K562 (cell line): Measurements from ENCODE around the gene DBI. TPM values are rescaled to one million over a fixed set of nuclear protein-coding genes. Genes with fewer than 3 reads are reported as not detected.

Source experiments
- ATAC-seq: fragments of 200-7000 bp; cut with Tn5 transposase; 3 replicates; pipeline ENCODE4 v1.9.1; 2020; ENCODE audit warnings: moderate library complexity
- BruUV-seq: library from RNA; stranded (reverse); fragments of 400-500 nt; replicated peaks from 2 replicates; lab custom pipeline; 2021; lab: Mats Ljungman, UMichigan
- CTCF ChIA-PET: fragments of 300-600 bp; formaldehyde crosslinking; extraction: SDS; loops from one replicate; lab custom pipeline; 2021; ENCODE audit warnings: low intra/inter-chr PET ratio; lab: Yijun Ruan, JAX
- POLR2A ChIA-PET: fragments of 300-600, 350-650 bp; sonication (Branson Sonifier 250); formaldehyde crosslinking; extraction: SDS; loops from one replicate; lab custom pipeline; 2021; ENCODE audit warnings: antibody characterized with exemption, inconsistent platforms; lab: Yijun Ruan, JAX
- DNase-seq, 4 experiments: peaks; one replicate each; pipeline versions ENCODE4 v3.0.0 to v3.0.0-alpha.2; 2011 to 2018; ENCODE audit warnings: low spot score in 3 of 4, mixed read lengths in 3 of 4; ENCODE audit errors: extremely low read depth in 1 of 4
- FAIRE-seq: peaks from 2 replicates; lab custom pipeline; 2011; peaks lifted over from hg19 to GRCh38; lab: Jason Lieb, UNC
- H2AFZ ChIP-seq: 2 replicates; pipeline ENCODE4 v1.6.0; 2011; ENCODE audit warnings: low read depth, low read length, control low read depth, inconsistent platforms
- H3K27ac ChIP-seq: fragments of 200-600 bp; 3 replicates; pipeline ENCODE4 v1.8.0; 2011; ENCODE audit warnings: low read depth, mild to moderate bottlenecking, control low read depth, inconsistent platforms, low read length, moderate library complexity, mixed read lengths; ENCODE audit errors: extremely low read depth
- H3K27me3 ChIP-seq, 2 experiments: fragments of 300-600 bp in 1 of 2; 2 replicates in 1 of 2; 3 replicates in 1 of 2; pipeline versions ENCODE4 v1.6.0 to v1.8.0; 2011; ENCODE audit warnings: inconsistent platforms in 2 of 2, low read length in 2 of 2, mild to moderate bottlenecking in 1 of 2, mixed read lengths in 1 of 2, moderate library complexity in 1 of 2; ENCODE audit not compliant: control insufficient read depth in 2 of 2, insufficient read depth in 2 of 2
- H3K36me3 ChIP-seq: fragments of 300-600 bp; 3 replicates; pipeline ENCODE4 v1.8.0; 2011; ENCODE audit warnings: mild to moderate bottlenecking, low read length, inconsistent platforms; ENCODE audit not compliant: control insufficient read depth, insufficient read depth
- H3K4me1 ChIP-seq, 2 experiments: fragments of 200-600 bp in 1 of 2; replicated peaks in 1 of 2; 2 replicates in 1 of 2; 3 replicates in 1 of 2; pipeline versions ENCODE4 v1.5.1 to v1.8.0; 2011; ENCODE audit warnings: inconsistent platforms in 2 of 2, low read length in 2 of 2, mild to moderate bottlenecking in 1 of 2, mixed read lengths in 1 of 2, moderate library complexity in 1 of 2; ENCODE audit not compliant: control insufficient read depth in 2 of 2, insufficient read depth in 2 of 2
- H3K4me2 ChIP-seq: 2 replicates; pipeline ENCODE4 v1.6.1; 2011; ENCODE audit warnings: low read length, control low read depth, inconsistent platforms, mixed read lengths; ENCODE audit not compliant: insufficient read depth
- H3K4me3 ChIP-seq: fragments of 200-600 bp; sonication (generic), shearing (Covaris generic); 2 replicates; pipeline ENCODE4 v1.5.1; 2016; ENCODE audit warnings: control low read depth, inconsistent platforms
- H3K79me2 ChIP-seq: fragments of 200-600 bp; 3 replicates; pipeline ENCODE4 v1.8.0; 2011; ENCODE audit warnings: low read length, inconsistent platforms; ENCODE audit not compliant: control insufficient read depth, insufficient read depth
- H3K9ac ChIP-seq, 2 experiments: 2 replicates each; pipeline versions ENCODE4 v1.6.0 to v1.6.1; 2011; ENCODE audit warnings: low read depth in 2 of 2, low read length in 2 of 2, control low read depth in 1 of 2, inconsistent platforms in 1 of 2, mild to moderate bottlenecking in 1 of 2, mixed read lengths in 1 of 2; ENCODE audit not compliant: insufficient read depth in 1 of 2
- H3K9me1 ChIP-seq: one replicate; pipeline ENCODE4 v1.6.0; 2011; ENCODE audit warnings: inconsistent platforms, mild to moderate bottlenecking, low read length, moderate library complexity; ENCODE audit not compliant: control insufficient read depth, insufficient read depth
- H3K9me3 ChIP-seq: replicated peaks from 2 replicates; pipeline ENCODE4 v1.5.1; 2011; ENCODE audit warnings: low read depth, low read length, inconsistent platforms; ENCODE audit not compliant: control insufficient read depth, insufficient read depth
- H4K20me1 ChIP-seq: replicated peaks from 2 replicates; pipeline ENCODE4 v1.6.1; 2011; ENCODE audit warnings: low read length, inconsistent platforms, mixed read lengths; ENCODE audit not compliant: control insufficient read depth, insufficient read depth
- CREBBP ChIP-seq: IDR thresholded peaks from one replicate; pipeline ENCODE4 v1.6.1; 2012; ENCODE audit warnings: low read depth, mild to moderate bottlenecking, control low read depth, inconsistent platforms, low read length
- FOXA1 ChIP-seq: fragments of 450-650 bp; IDR thresholded peaks from 2 replicates; pipeline ENCODE4 v1.6.1; 2016; ENCODE audit warnings: mild to moderate bottlenecking, borderline replicate concordance
- KHSRP ChIP-seq: fragments of 450-650 bp; IDR thresholded peaks from 2 replicates; pipeline ENCODE4 v1.6.1; 2017
- TGIF2 ChIP-seq: sonication (generic); formaldehyde crosslinking; IDR thresholded peaks from 2 replicates; pipeline ENCODE4 v1.8.1; 2022; ENCODE audit warnings: mild to moderate bottlenecking, missing genetic modification reagents, moderate library complexity
- ZBTB17 ChIP-seq: fragments of 450-650 bp; formaldehyde crosslinking; IDR thresholded peaks from 2 replicates; pipeline ENCODE4 v1.4.0; 2020; ENCODE audit warnings: mild to moderate bottlenecking
- ZNF124 ChIP-seq: sonication (generic); formaldehyde crosslinking; IDR thresholded peaks from 2 replicates; pipeline ENCODE4 v1.8.1; 2022; ENCODE audit warnings: missing genetic modification reagents
- WGBS: fragments of 100-300 bp; shearing (Covaris generic); methylation state at CpG from one replicate; pipeline ENCODE4 v1.1.6; 2016; ENCODE audit warnings: low coverage, mixed read lengths; ENCODE audit not compliant: insufficient coverage; ENCODE audit errors: missing lambda C conversion rate; 5-methylcytosine and 5-hydroxymethylcytosine counted together
- in situ Hi-C: fragments of 300-500 bp; cut with MboI; formaldehyde crosslinking; loops from 4 replicates; pipeline ENCODE4 v1.15.0; 2018; ENCODE audit warnings: inconsistent platforms, mixed read lengths
- intact Hi-C: fragments of 100-400 bp; cut with micrococcal nuclease; formaldehyde crosslinking; loops from 2 replicates; pipeline ENCODE4 v1.14.2; 2022
- polyA plus RNA-seq, 8 experiments: library from polyadenylated mRNA; depleted of rRNA in 4 of 8; stranded (reverse) in 5 of 8; unstranded in 3 of 8; fragments of >200 nt; fragmentation: Nextera tagmentation in 2 of 8; fragmentation: Illumina TruSeq in 1 of 8; extraction: Ambion mirVana in 2 of 8; extraction: Trizol in 1 of 8; gene quantifications; 2 replicates each; pipeline versions ENCODE4 v1.2.1 to v1.2.3, GENCODE V29; 2011 to 2014; ENCODE audit warnings: inconsistent platforms in 1 of 8, missing spikeins in 1 of 8
- total RNA-seq, 7 experiments: library from RNA; depleted of rRNA in 6 of 7; stranded (reverse); fragments of >200 nt in 6 of 7; fragmentation: Illumina TruSeq in 2 of 7; extraction: Trizol in 2 of 7; gene quantifications; 2 replicates each; pipeline versions ENCODE4 v1.2.1 to v1.2.3, GENCODE V29; 2011 to 2021; ENCODE audit warnings: low replicate concordance in 1 of 7

DBI gene
- total and polyA plus RNA-seq, 9 of the 15 experiments (the other 6 are each of a cell fraction or from before 2014, with no cell fraction given) = 55.8 to 443 (median 194) TPM

GRCh38 chr2:119402106-119402505 lies 35.3 kb downstream of the DBI start:
- Histone ChIP-seq H3K9me3 (no peaks in the 10 kb centered on the region), H4K20me1 (no peaks in the 10 kb centered on the region), H3K27me3 (peaks cover 10 to 60% of the 10 kb centered on the region in 2 experiments), H3K9ac (no peak overlapping the region), H3K36me3 (no peaks in the 10 kb centered on the region), H2AFZ (no peak overlapping the region), H3K4me2 (no peak overlapping the region), H3K4me1 (no peaks in the 10 kb centered on the region; a peak in 1 of 5 replicates), H3K79me2 (no peaks in the 10 kb centered on the region), H3K4me3 (no peak overlapping the region), H3K9me1 (no peaks in the 10 kb centered on the region), H3K27ac (no peak overlapping the region)
- 21% methylated on average over 5 of the region's 5 CpGs for WGBS
- no peak for TF ChIP-seq CREBBP
- TF ChIP-seq FOXA1 = no peak
- no peak for TF ChIP-seq KHSRP
- no peak for TF ChIP-seq ZNF124
- no peak for TF ChIP-seq ZBTB17 (CRISPR knock-in tag)
- no peak for TF ChIP-seq TGIF2
- DNase-seq (no peak), ATAC-seq (no peak), FAIRE-seq (no peak)
- no TSS peak for BruUV-seq
- ChIA-PET POLR2A (no interaction called here), CTCF (no interaction called here)
- intact Hi-C loops (loop anchor here (5.0 kb wide), 1 partner anchor 90 kb away; no protein-coding TSS in a partner anchor), in situ Hi-C loops (loop anchor here (10.0 kb wide), 1 partner anchor 263 kb away; no protein-coding TSS in a partner anchor)
